Smooth muscle cell (in vitro differentiated cells): ENCODE results near the gene TNPO3. TPM values are rescaled to one million over a fixed set of nuclear protein-coding genes. Genes with fewer than 3 reads are reported as not detected.

ENCODE experiments used
- DNase-seq: peaks from one replicate; lab custom pipeline; 2025; ENCODE audit not compliant: unreplicated experiment; lab: John Stamatoyannopoulos, UW
- H2AFZ ChIP-seq: fragments of 200-600 bp; sonication (generic); 2 replicates; pipeline ENCODE4 v1.6.0; 2016; ENCODE audit warnings: antibody characterized with exemption, low read depth, mild to moderate bottlenecking
- H3F3A ChIP-seq: fragments of 200-600 bp; sonication (generic); 2 replicates; pipeline ENCODE4 v1.6.0; 2017; ENCODE audit warnings: antibody characterized with exemption, low read depth
- H3K27ac ChIP-seq: fragments of 200-600 bp; sonication (generic); 2 replicates; pipeline ENCODE4 v1.5.1; 2016; ENCODE audit warnings: low read depth, mild to moderate bottlenecking
- H3K27me3 ChIP-seq: fragments of 200-600 bp; sonication (generic); 2 replicates; pipeline ENCODE4 v1.6.1; 2016; ENCODE audit warnings: low read depth, mild to moderate bottlenecking
- H3K36me3 ChIP-seq: fragments of 200-600 bp; sonication (generic); 2 replicates; pipeline ENCODE4 v1.5.1; 2016; ENCODE audit warnings: low read depth
- H3K4me1 ChIP-seq: fragments of 200-600 bp; sonication (generic); 2 replicates; pipeline ENCODE4 v1.5.1; 2016; ENCODE audit warnings: low read depth
- H3K4me2 ChIP-seq: fragments of 200-600 bp; sonication (generic); 2 replicates; pipeline ENCODE4 v1.6.0; 2016; ENCODE audit warnings: mild to moderate bottlenecking
- H3K4me3 ChIP-seq: fragments of 200-600 bp; sonication (generic); 2 replicates; pipeline ENCODE4 v1.5.1; 2016; ENCODE audit warnings: mild to moderate bottlenecking
- H3K79me2 ChIP-seq: fragments of 200-600 bp; sonication (generic); 2 replicates; pipeline ENCODE4 v1.6.0; 2016; ENCODE audit warnings: low read depth, mild to moderate bottlenecking
- H3K9ac ChIP-seq: fragments of 200-600 bp; sonication (generic); 2 replicates; pipeline ENCODE4 v1.6.0; 2016; ENCODE audit warnings: low read depth
- H3K9me3 ChIP-seq: fragments of 200-600 bp; sonication (generic); replicated peaks from 2 replicates; pipeline ENCODE4 v1.5.1; 2016; ENCODE audit warnings: low read depth
- H4K20me1 ChIP-seq: fragments of 200-600 bp; sonication (generic); 2 replicates; pipeline ENCODE4 v1.6.0; 2016; ENCODE audit warnings: low read depth
- CTCF ChIP-seq: fragments of 200-600 bp; sonication (generic); IDR thresholded peaks from 2 replicates; pipeline ENCODE4 v1.5.1; 2017; ENCODE audit warnings: borderline replicate concordance, mild to moderate bottlenecking, antibody characterized with exemption; ENCODE audit not compliant: insufficient read depth, poor library complexity, severe bottlenecking
- WGBS: methylation state at CpG from one replicate; pipeline ENCODE4 v1.1.7; 2016; ENCODE audit warnings: low lambda C conversion rate; 5-methylcytosine and 5-hydroxymethylcytosine counted together
- polyA plus RNA-seq: library from polyadenylated mRNA; unstranded; fragments of >200 nt; fragmentation: Nextera tagmentation; extraction: Ambion mirVana; gene quantifications from 2 replicates; pipeline ENCODE4 v1.2.1, GENCODE V29; 2016
- total RNA-seq: library from RNA; depleted of rRNA; stranded (reverse); fragments of >200 nt; gene quantifications from 2 replicates; pipeline ENCODE4 v1.2.3, GENCODE V29; 2014

Gene TNPO3
- total and polyA plus RNA-seq, 2 experiments from 2014 or later, result 28.4 to 41.3 TPM

DNA sequence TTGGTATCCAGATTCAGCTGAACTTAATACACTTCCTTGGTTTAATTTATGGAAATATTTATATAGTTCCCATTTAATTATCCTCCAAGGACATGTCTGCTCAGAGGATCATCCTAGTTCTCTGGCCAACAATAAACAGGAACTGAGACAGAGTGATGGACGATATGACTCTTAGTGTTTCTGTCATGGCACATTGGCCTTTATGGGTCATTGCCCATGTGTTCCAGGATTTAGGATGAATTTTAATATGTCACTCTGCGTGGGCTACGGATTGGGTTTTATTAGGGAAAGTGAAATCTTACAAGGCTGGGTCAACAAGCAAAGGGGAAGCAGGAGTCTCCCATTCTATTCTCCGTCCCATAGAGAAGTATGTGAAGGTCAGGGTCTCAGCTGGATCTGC is 18.8 kb upstream of the TNPO3 start:
- WGBS, result 94% methylated on average over 4 of the region's 4 CpGs
- Histone ChIP-seq H3K27me3 (no peaks in the 10 kb centered on the region), H3K9ac (no peak overlapping the region), H3K4me2 (no peak overlapping the region), H3K79me2 (no peaks in the 10 kb centered on the region), H3K4me1 (no peaks in the 10 kb centered on the region), H3K27ac (no peak overlapping the region), H3K4me3 (no peak overlapping the region), H4K20me1 (no peaks in the 10 kb centered on the region), H2AFZ (no peak overlapping the region), H3K9me3 (no peaks in the 10 kb centered on the region), H3K36me3 (no peaks in the 10 kb centered on the region), H3F3A (no peaks in the 10 kb centered on the region)
- DNase-seq, result no peak
- TF ChIP-seq CTCF, result no peak

DNA sequence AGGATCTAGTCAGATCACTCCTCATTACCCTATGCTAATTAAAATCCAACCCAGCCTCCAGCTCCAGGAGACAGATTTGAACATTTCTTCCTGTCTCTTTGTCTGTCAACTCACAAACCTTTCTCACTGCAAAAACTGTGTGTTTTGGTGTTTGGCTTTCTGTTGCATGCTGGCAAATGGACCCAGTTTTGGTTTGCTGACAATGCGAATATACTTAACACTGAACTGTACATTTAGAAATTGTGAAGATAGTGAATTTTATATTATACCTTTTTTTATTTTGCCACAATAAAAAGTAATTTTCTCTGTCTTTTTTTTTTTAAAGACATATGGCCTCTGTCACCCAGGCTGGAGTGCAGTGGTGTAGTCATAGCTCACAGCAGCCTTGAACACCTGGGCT is 18.3 kb upstream of the TNPO3 start:
- DNase-seq, result no peak
- 91% methylated on average over 1 of the region's 1 CpG for WGBS
- Histone ChIP-seq H3K9me3 (no peaks in the 10 kb centered on the region), H3K27ac (no peak overlapping the region), H3K9ac (no peak overlapping the region), H3K4me2 (no peak overlapping the region), H4K20me1 (no peaks in the 10 kb centered on the region), H3K79me2 (no peaks in the 10 kb centered on the region), H3K27me3 (no peaks in the 10 kb centered on the region), H3K36me3 (no peaks in the 10 kb centered on the region), H3K4me3 (no peak overlapping the region), H3F3A (no peaks in the 10 kb centered on the region), H2AFZ (no peak overlapping the region), H3K4me1 (no peaks in the 10 kb centered on the region)
- TF ChIP-seq CTCF, result no peak

GRCh38 chr7:129072479-129073011 is 17.6 kb upstream of the TNPO3 start:
- 95% methylated on average over 9 of the region's 9 CpGs for WGBS
- no peaks in the 10 kb centered on the region for H3K9me3 ChIP-seq
- H3K79me2 ChIP-seq, result no peaks in the 10 kb centered on the region
- H3K4me2 ChIP-seq, result no peak overlapping the region
- H3K4me1 ChIP-seq, result no peaks in the 10 kb centered on the region
- H4K20me1 ChIP-seq, result no peaks in the 10 kb centered on the region
- H3K36me3 ChIP-seq, result no peaks in the 10 kb centered on the region
- no peak for TF ChIP-seq CTCF
- no peak overlapping the region for H3K4me3 ChIP-seq
- no peaks in the 10 kb centered on the region for H3F3A ChIP-seq
- no peak overlapping the region for H3K27ac ChIP-seq
- H2AFZ ChIP-seq, result no peak overlapping the region
- no peak overlapping the region for H3K9ac ChIP-seq
- DNase-seq, result no peak
- H3K27me3 ChIP-seq, result no peaks in the 10 kb centered on the region

GRCh38 chr7:129069021-129069420 is 14.1 kb upstream of the TNPO3 start:
- Histone ChIP-seq H3K79me2 (no peaks in the 10 kb centered on the region), H3K9ac (no peak overlapping the region), H2AFZ (no peak overlapping the region), H3F3A (no peaks in the 10 kb centered on the region), H3K9me3 (no peaks in the 10 kb centered on the region), H3K27me3 (no peaks in the 10 kb centered on the region), H3K36me3 (no peaks in the 10 kb centered on the region), H3K27ac (no peak overlapping the region), H3K4me2 (no peak overlapping the region), H3K4me3 (no peak overlapping the region), H3K4me1 (no peaks in the 10 kb centered on the region), H4K20me1 (no peaks in the 10 kb centered on the region)
- 67% methylated on average over 5 of the region's 5 CpGs for WGBS
- no peak for TF ChIP-seq CTCF
- no peak for DNase-seq
